K562 (cell line): ENCODE measurements around the gene ZNF691. TPM values are rescaled to one million over a fixed set of nuclear protein-coding genes. Genes with fewer than 3 reads are reported as not detected.

Source experiments
- ATAC-seq: fragments of 200-7000 bp; cut with Tn5 transposase; 3 replicates; pipeline ENCODE4 v1.9.1; 2020; ENCODE audit warnings: moderate library complexity
- BruUV-seq: library from RNA; stranded (reverse); fragments of 400-500 nt; replicated peaks from 2 replicates; lab custom pipeline; 2021; lab: Mats Ljungman, UMichigan
- CTCF ChIA-PET: fragments of 300-600 bp; formaldehyde crosslinking; extraction: SDS; loops from one replicate; lab custom pipeline; 2021; ENCODE audit warnings: low intra/inter-chr PET ratio; lab: Yijun Ruan, JAX
- POLR2A ChIA-PET: fragments of 300-600, 350-650 bp; sonication (Branson Sonifier 250); formaldehyde crosslinking; extraction: SDS; loops from one replicate; lab custom pipeline; 2021; ENCODE audit warnings: antibody characterized with exemption, inconsistent platforms; lab: Yijun Ruan, JAX
- DNase-seq, 4 experiments: peaks; one replicate each; pipeline versions ENCODE4 v3.0.0 to v3.0.0-alpha.2; 2011 to 2018; ENCODE audit warnings: low spot score in 3 of 4, mixed read lengths in 3 of 4; ENCODE audit errors: extremely low read depth in 1 of 4
- FAIRE-seq: peaks from 2 replicates; lab custom pipeline; 2011; peaks lifted over from hg19 to GRCh38; lab: Jason Lieb, UNC
- H2AFZ ChIP-seq: 2 replicates; pipeline ENCODE4 v1.6.0; 2011; ENCODE audit warnings: low read depth, low read length, control low read depth, inconsistent platforms
- H3K27ac ChIP-seq: fragments of 200-600 bp; 3 replicates; pipeline ENCODE4 v1.8.0; 2011; ENCODE audit warnings: low read depth, mild to moderate bottlenecking, control low read depth, inconsistent platforms, low read length, moderate library complexity, mixed read lengths; ENCODE audit errors: extremely low read depth
- H3K27me3 ChIP-seq, 2 experiments: fragments of 300-600 bp in 1 of 2; 2 replicates in 1 of 2; 3 replicates in 1 of 2; pipeline versions ENCODE4 v1.6.0 to v1.8.0; 2011; ENCODE audit warnings: inconsistent platforms in 2 of 2, low read length in 2 of 2, mild to moderate bottlenecking in 1 of 2, mixed read lengths in 1 of 2, moderate library complexity in 1 of 2; ENCODE audit not compliant: control insufficient read depth in 2 of 2, insufficient read depth in 2 of 2
- H3K36me3 ChIP-seq: fragments of 300-600 bp; 3 replicates; pipeline ENCODE4 v1.8.0; 2011; ENCODE audit warnings: mild to moderate bottlenecking, low read length, inconsistent platforms; ENCODE audit not compliant: control insufficient read depth, insufficient read depth
- H3K4me1 ChIP-seq, 2 experiments: fragments of 200-600 bp in 1 of 2; replicated peaks in 1 of 2; 2 replicates in 1 of 2; 3 replicates in 1 of 2; pipeline versions ENCODE4 v1.5.1 to v1.8.0; 2011; ENCODE audit warnings: inconsistent platforms in 2 of 2, low read length in 2 of 2, mild to moderate bottlenecking in 1 of 2, mixed read lengths in 1 of 2, moderate library complexity in 1 of 2; ENCODE audit not compliant: control insufficient read depth in 2 of 2, insufficient read depth in 2 of 2
- H3K4me2 ChIP-seq: 2 replicates; pipeline ENCODE4 v1.6.1; 2011; ENCODE audit warnings: low read length, control low read depth, inconsistent platforms, mixed read lengths; ENCODE audit not compliant: insufficient read depth
- H3K4me3 ChIP-seq: fragments of 200-600 bp; sonication (generic), shearing (Covaris generic); 2 replicates; pipeline ENCODE4 v1.5.1; 2016; ENCODE audit warnings: control low read depth, inconsistent platforms
- H3K79me2 ChIP-seq: fragments of 200-600 bp; 3 replicates; pipeline ENCODE4 v1.8.0; 2011; ENCODE audit warnings: low read length, inconsistent platforms; ENCODE audit not compliant: control insufficient read depth, insufficient read depth
- H3K9ac ChIP-seq, 2 experiments: 2 replicates each; pipeline versions ENCODE4 v1.6.0 to v1.6.1; 2011; ENCODE audit warnings: low read depth in 2 of 2, low read length in 2 of 2, control low read depth in 1 of 2, inconsistent platforms in 1 of 2, mild to moderate bottlenecking in 1 of 2, mixed read lengths in 1 of 2; ENCODE audit not compliant: insufficient read depth in 1 of 2
- H3K9me1 ChIP-seq: one replicate; pipeline ENCODE4 v1.6.0; 2011; ENCODE audit warnings: inconsistent platforms, mild to moderate bottlenecking, low read length, moderate library complexity; ENCODE audit not compliant: control insufficient read depth, insufficient read depth
- H3K9me3 ChIP-seq: replicated peaks from 2 replicates; pipeline ENCODE4 v1.5.1; 2011; ENCODE audit warnings: low read depth, low read length, inconsistent platforms; ENCODE audit not compliant: control insufficient read depth, insufficient read depth
- H4K20me1 ChIP-seq: replicated peaks from 2 replicates; pipeline ENCODE4 v1.6.1; 2011; ENCODE audit warnings: low read length, inconsistent platforms, mixed read lengths; ENCODE audit not compliant: control insufficient read depth, insufficient read depth
- RBM14 ChIP-seq: fragments of 200-400 bp; formaldehyde crosslinking; IDR thresholded peaks from 2 replicates; pipeline ENCODE4 v1.6.1; 2018; ENCODE audit warnings: low read depth, mild to moderate bottlenecking, low read length, moderate library complexity, borderline replicate concordance; ENCODE audit not compliant: insufficient read depth
- TCF3 ChIP-seq: sonication (generic); formaldehyde crosslinking; IDR thresholded peaks from 2 replicates; pipeline ENCODE4 v1.4.0; 2020; ENCODE audit warnings: mild to moderate bottlenecking, missing genetic modification reagents
- ZNF134 ChIP-seq: fragments of 250-450 bp; sonication (Bioruptor Pico); conservative IDR thresholded peaks from 2 replicates; pipeline ENCODE4 v1.4.0; 2020
- WGBS: fragments of 100-300 bp; shearing (Covaris generic); methylation state at CpG from one replicate; pipeline ENCODE4 v1.1.6; 2016; ENCODE audit warnings: low coverage, mixed read lengths; ENCODE audit not compliant: insufficient coverage; ENCODE audit errors: missing lambda C conversion rate; 5-methylcytosine and 5-hydroxymethylcytosine counted together
- in situ Hi-C: fragments of 300-500 bp; cut with MboI; formaldehyde crosslinking; loops from 4 replicates; pipeline ENCODE4 v1.15.0; 2018; ENCODE audit warnings: inconsistent platforms, mixed read lengths
- intact Hi-C: fragments of 100-400 bp; cut with micrococcal nuclease; formaldehyde crosslinking; loops from 2 replicates; pipeline ENCODE4 v1.14.2; 2022
- polyA plus RNA-seq, 8 experiments: library from polyadenylated mRNA; depleted of rRNA in 4 of 8; stranded (reverse) in 5 of 8; unstranded in 3 of 8; fragments of >200 nt; fragmentation: Nextera tagmentation in 2 of 8; fragmentation: Illumina TruSeq in 1 of 8; extraction: Ambion mirVana in 2 of 8; extraction: Trizol in 1 of 8; gene quantifications; 2 replicates each; pipeline versions ENCODE4 v1.2.1 to v1.2.3, GENCODE V29; 2011 to 2014; ENCODE audit warnings: inconsistent platforms in 1 of 8, missing spikeins in 1 of 8
- total RNA-seq, 7 experiments: library from RNA; depleted of rRNA in 6 of 7; stranded (reverse); fragments of >200 nt in 6 of 7; fragmentation: Illumina TruSeq in 2 of 7; extraction: Trizol in 2 of 7; gene quantifications; 2 replicates each; pipeline versions ENCODE4 v1.2.1 to v1.2.3, GENCODE V29; 2011 to 2021; ENCODE audit warnings: low replicate concordance in 1 of 7
- TF ChIP-seq, protein P1 (sequence below): fragments of 450-650 bp; IDR thresholded peaks from 2 replicates; pipeline ENCODE4 v1.6.1; 2016; ENCODE audit warnings: mild to moderate bottlenecking, moderate library complexity

ZNF691 gene
- total and polyA plus RNA-seq, 9 of the 15 experiments (the other 6 are each of a cell fraction or from before 2014, with no cell fraction given) = 10.7 to 30.4 (median 14.8) TPM

DNA sequence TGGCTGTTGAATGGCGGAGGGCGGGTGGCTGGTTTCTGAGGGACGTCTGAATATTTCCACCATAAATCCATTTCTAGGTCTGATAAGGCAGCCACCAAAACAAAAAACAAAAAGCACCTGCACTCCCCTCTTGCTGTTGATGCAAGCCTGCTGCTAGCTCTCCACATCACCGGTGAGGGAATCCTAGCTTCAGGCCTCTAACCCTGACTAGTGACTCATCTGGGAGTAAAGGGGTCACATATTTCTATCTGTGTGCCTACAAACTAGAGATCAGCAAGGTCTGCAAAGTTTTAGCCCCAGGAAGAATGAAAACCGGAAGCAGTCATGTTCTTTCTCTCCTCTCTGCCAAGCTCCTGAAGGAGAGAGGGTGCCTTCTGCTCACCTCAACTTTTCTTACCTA is 39.8 kb upstream of the ZNF691 start:
- no peak for FAIRE-seq
- in situ Hi-C loops = no loop called here
- Histone ChIP-seq H2AFZ (no peak overlapping the region), H3K4me3 (no peak overlapping the region), H3K36me3 (peaks cover 18% of the 10 kb centered on the region; the same call in 2 of the 3 replicates), H3K9ac (no peak overlapping the region), H3K27me3 (no peaks in the 10 kb centered on the region), H3K9me3 (no peaks in the 10 kb centered on the region), H3K27ac (no peak overlapping the region), H3K4me1 (no peaks in the 10 kb centered on the region; a peak in 1 of 5 replicates), H4K20me1 (no peaks in the 10 kb centered on the region), H3K9me1 (no peaks in the 10 kb centered on the region), H3K4me2 (no peak overlapping the region), H3K79me2 (no peaks in the 10 kb centered on the region)
- ChIA-PET POLR2A (interaction anchor here (1.3 to 3.3 kb wide), 4 partner anchors 10 to 37 kb away, joined by 3 to 22 read pairs (median 4); partner anchors contain the start of genes ERMAP and SVBP), CTCF (no interaction called here)
- intact Hi-C loops = no loop called here
- WGBS = 68% methylated on average over 5 of the region's 5 CpGs
- ATAC-seq = no peak
- DNase-seq = peak in 1 of 4 experiments; percentile 7
- TF ChIP-seq ZNF134 (CRISPR knock-in tag) = no peak
- TF ChIP-seq RBM14 = no peak
- TF ChIP-seq, protein P1, sequence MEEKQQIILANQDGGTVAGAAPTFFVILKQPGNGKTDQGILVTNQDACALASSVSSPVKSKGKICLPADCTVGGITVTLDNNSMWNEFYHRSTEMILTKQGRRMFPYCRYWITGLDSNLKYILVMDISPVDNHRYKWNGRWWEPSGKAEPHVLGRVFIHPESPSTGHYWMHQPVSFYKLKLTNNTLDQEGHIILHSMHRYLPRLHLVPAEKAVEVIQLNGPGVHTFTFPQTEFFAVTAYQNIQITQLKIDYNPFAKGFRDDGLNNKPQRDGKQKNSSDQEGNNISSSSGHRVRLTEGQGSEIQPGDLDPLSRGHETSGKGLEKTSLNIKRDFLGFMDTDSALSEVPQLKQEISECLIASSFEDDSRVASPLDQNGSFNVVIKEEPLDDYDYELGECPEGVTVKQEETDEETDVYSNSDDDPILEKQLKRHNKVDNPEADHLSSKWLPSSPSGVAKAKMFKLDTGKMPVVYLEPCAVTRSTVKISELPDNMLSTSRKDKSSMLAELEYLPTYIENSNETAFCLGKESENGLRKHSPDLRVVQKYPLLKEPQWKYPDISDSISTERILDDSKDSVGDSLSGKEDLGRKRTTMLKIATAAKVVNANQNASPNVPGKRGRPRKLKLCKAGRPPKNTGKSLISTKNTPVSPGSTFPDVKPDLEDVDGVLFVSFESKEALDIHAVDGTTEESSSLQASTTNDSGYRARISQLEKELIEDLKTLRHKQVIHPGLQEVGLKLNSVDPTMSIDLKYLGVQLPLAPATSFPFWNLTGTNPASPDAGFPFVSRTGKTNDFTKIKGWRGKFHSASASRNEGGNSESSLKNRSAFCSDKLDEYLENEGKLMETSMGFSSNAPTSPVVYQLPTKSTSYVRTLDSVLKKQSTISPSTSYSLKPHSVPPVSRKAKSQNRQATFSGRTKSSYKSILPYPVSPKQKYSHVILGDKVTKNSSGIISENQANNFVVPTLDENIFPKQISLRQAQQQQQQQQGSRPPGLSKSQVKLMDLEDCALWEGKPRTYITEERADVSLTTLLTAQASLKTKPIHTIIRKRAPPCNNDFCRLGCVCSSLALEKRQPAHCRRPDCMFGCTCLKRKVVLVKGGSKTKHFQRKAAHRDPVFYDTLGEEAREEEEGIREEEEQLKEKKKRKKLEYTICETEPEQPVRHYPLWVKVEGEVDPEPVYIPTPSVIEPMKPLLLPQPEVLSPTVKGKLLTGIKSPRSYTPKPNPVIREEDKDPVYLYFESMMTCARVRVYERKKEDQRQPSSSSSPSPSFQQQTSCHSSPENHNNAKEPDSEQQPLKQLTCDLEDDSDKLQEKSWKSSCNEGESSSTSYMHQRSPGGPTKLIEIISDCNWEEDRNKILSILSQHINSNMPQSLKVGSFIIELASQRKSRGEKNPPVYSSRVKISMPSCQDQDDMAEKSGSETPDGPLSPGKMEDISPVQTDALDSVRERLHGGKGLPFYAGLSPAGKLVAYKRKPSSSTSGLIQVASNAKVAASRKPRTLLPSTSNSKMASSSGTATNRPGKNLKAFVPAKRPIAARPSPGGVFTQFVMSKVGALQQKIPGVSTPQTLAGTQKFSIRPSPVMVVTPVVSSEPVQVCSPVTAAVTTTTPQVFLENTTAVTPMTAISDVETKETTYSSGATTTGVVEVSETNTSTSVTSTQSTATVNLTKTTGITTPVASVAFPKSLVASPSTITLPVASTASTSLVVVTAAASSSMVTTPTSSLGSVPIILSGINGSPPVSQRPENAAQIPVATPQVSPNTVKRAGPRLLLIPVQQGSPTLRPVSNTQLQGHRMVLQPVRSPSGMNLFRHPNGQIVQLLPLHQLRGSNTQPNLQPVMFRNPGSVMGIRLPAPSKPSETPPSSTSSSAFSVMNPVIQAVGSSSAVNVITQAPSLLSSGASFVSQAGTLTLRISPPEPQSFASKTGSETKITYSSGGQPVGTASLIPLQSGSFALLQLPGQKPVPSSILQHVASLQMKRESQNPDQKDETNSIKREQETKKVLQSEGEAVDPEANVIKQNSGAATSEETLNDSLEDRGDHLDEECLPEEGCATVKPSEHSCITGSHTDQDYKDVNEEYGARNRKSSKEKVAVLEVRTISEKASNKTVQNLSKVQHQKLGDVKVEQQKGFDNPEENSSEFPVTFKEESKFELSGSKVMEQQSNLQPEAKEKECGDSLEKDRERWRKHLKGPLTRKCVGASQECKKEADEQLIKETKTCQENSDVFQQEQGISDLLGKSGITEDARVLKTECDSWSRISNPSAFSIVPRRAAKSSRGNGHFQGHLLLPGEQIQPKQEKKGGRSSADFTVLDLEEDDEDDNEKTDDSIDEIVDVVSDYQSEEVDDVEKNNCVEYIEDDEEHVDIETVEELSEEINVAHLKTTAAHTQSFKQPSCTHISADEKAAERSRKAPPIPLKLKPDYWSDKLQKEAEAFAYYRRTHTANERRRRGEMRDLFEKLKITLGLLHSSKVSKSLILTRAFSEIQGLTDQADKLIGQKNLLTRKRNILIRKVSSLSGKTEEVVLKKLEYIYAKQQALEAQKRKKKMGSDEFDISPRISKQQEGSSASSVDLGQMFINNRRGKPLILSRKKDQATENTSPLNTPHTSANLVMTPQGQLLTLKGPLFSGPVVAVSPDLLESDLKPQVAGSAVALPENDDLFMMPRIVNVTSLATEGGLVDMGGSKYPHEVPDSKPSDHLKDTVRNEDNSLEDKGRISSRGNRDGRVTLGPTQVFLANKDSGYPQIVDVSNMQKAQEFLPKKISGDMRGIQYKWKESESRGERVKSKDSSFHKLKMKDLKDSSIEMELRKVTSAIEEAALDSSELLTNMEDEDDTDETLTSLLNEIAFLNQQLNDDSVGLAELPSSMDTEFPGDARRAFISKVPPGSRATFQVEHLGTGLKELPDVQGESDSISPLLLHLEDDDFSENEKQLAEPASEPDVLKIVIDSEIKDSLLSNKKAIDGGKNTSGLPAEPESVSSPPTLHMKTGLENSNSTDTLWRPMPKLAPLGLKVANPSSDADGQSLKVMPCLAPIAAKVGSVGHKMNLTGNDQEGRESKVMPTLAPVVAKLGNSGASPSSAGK = no peak
- no peak for TF ChIP-seq TCF3 (CRISPR knock-in tag)
- no TSS peak for BruUV-seq
